ENCODE measurements around the gene CDC27.
"Not testable (repeated sequence)": the region's sequence is repeated elsewhere in the genome, so short reads cannot be mapped to it uniquely, and the experiment has no call there.

The CDC27 gene

GRCh38 chr17:47192554-47192953 is 3.5 kb upstream of the CDC27 start:
- no peak for DNase-seq

GRCh38 chr17:47190770-47191169 is 1.7 kb upstream of the CDC27 start:
- no peak for DNase-seq

- DNase-seq: no peak
Observed at GRCh38 chr17:47190243-47190642, 1.1 kb upstream of the CDC27 start.

GRCh38 chr17:47189732-47190237 is 690 bp upstream of the CDC27 start:
- no peak for DNase-seq

GRCh38 chr17:47188271-47188875 is 722 bp downstream of the CDC27 start:
- no peak for DNase-seq

GRCh38 chr17:47184681-47185080 is 4.4 kb downstream of the CDC27 start:
- DNase-seq: no peak

- DNase-seq: not testable (repeated sequence)
Observed at GRCh38 chr17:47180988-47181387, 8.1 kb downstream of the CDC27 start.

GRCh38 chr17:47180337-47180736 is 8.8 kb downstream of the CDC27 start:
- no peak for DNase-seq

GRCh38 chr17:47179141-47179540 is 10.0 kb downstream of the CDC27 start:
- DNase-seq: no peak

- no peak for DNase-seq
Observed at GRCh38 chr17:47177261-47177660, 11.8 kb downstream of the CDC27 start.

GRCh38 chr17:47176389-47176826 is 12.7 kb downstream of the CDC27 start:
- no peak for DNase-seq

- DNase-seq: not testable (repeated sequence)
Observed at GRCh38 chr17:47174823-47175222, 14.3 kb downstream of the CDC27 start.

GRCh38 chr17:47172696-47173565 is 16.2 kb downstream of the CDC27 start:
- no peak for DNase-seq

GRCh38 chr17:47170710-47171109 is 18.4 kb downstream of the CDC27 start:
- DNase-seq: no peak

- DNase-seq: not testable (repeated sequence)
Observed at GRCh38 chr17:47168896-47169295, 20.2 kb downstream of the CDC27 start.

- DNase-seq: not testable (repeated sequence)
Observed at GRCh38 chr17:47166854-47167253, 22.2 kb downstream of the CDC27 start.

GRCh38 chr17:47165137-47165536 is 24.0 kb downstream of the CDC27 start:
- DNase-seq: no peak

GRCh38 chr17:47164263-47164662 is 24.8 kb downstream of the CDC27 start:
- no peak for DNase-seq

GRCh38 chr17:47162013-47162622 is 27.0 kb downstream of the CDC27 start:
- DNase-seq: no peak

- no peak for DNase-seq
Observed at GRCh38 chr17:47159315-47159714, 29.8 kb downstream of the CDC27 start.

GRCh38 chr17:47145351-47145750 is 43.7 kb downstream of the CDC27 start:
- no peak for DNase-seq

GRCh38 chr17:47135235-47135634 is 53.9 kb downstream of the CDC27 start:
- DNase-seq: no peak

- DNase-seq: not testable (repeated sequence)
Observed at GRCh38 chr17:47134354-47134753, 54.7 kb downstream of the CDC27 start.
